HG03575 (cell line): Measurements from ENCODE around the gene FZR1.
A peak's percentile ranks its signal among the peaks of the same experiment; 100 is the strongest.
"Not testable (repeated sequence)": the region's sequence is repeated elsewhere in the genome, so short reads cannot be mapped to it uniquely, and the experiment has no call there.

Experiments used
- ATAC-seq: cut with Tn5 transposase; IDR thresholded peaks from one replicate; pipeline ENCODE4 v1.9.1; 2021; ENCODE audit not compliant: unreplicated experiment, insufficient number of reproducible peaks, low FRiP score; ENCODE audit errors: extremely low read depth

Gene FZR1

DNA sequence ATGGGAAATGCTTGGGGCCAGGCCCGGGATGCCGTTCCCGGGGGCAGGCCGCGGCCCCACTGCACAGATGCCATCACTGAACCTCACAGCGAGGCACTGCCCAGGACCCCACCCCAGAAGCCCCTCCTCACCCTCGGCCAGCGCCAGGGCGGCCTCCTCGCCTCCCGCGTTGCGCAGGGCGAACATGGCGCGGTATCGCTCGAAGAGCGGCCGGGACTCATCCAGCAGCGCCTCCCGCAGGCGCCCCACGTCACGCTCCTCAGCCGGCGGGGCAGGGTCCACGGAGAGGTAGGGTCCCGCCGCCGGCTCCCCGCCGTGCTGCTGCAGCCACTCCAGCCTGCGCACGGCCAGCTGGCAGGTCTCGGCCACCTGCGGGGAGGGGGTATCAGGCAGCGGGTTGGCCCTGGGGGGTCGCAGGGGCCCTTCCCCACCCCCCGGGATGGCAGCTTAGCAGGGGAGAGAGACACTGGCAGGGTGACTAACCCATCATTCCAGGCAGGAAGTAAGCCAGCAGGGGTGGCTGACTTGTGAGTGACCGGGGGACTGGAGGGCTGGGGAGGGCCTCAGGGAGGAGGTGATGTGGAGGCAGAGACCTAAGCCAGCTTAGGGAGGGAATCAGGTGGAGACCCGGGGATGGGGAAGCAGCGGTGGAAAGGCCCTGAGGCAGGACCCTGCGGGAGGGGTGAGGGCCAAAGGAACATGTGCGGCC lies 13.8 kb upstream of the FZR1 start:
- ATAC-seq = no peak

DNA sequence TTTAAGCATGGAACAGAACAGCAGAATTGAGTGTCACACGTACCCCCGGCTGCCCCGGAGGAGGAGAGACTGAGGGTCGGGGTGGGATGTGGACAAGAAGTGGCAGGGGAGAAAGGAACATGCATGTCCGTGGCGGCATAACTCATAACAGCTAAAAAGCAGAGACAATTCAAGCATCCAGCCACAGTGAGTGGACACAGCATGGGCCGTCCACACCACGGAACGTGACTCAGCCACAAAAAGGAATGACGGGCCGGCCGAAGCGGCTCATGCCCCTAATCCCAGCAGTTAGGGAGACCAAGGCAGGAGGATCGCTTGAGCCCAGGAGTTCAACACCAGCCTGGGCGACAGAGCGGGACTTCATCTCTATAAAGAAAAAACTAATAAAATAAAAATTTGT lies 13.2 kb upstream of the FZR1 start:
- no peak for ATAC-seq

DNA sequence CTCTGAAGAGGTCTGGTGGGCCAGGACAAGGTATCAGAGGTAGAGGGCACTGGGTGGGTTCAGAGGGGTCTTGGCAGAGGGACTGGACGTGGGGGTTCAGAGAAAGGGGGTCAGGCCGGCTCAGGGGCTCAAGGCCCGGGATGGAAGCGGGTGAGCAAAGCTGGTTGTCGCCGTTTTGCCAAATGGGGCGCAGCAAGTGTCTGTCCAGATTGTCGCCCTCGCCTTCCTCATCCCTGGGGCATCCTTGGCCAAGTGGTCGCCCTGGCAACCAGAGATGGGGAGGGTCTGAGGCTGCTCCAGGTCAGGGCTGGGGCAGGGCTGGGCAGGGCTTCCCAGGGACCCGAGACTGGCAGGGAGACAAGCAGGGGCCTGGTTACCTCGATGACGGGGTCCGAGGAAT lies 12.5 kb upstream of the FZR1 start:
- ATAC-seq = no peak

DNA sequence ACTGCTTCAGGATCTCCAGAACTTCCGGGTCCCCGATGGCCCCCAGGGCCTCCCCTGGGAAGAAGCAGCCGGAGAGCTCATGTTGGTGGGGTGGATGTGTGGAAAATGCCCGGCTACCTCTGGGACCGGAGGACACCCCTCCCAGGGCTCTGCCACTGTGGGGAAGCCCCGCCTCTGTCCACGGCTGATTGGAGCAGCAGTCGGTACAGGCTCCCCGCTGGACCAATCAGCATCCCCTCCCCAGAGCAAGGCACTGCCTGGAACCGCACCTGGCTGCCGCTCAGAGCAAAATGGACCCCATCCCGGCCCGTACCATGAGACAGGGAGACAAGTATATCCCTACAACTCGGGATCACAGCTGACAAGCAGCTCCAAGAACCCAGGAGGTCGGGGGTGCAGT lies 12.1 kb upstream of the FZR1 start:
- ATAC-seq = no peak

DNA sequence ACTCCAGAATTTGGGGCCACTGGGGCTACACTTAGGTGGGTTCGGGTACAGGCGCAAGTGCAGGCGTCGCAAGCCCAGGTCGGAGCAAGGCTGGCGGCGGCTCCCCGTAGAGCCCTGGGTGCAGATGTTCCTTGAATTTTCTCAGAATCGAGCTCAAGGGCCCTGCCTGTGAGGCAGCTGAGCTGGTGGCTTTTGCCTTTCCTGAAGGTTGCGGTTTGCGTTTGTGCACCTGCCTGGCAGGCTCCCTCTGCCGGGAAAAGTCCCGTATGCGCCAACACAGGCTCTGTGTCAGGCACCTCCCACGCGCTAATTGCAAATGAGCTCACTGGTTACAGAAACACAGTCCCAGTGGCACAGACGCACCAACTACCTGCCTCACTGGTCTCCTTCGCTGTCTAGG lies 11.6 kb upstream of the FZR1 start:
- ATAC-seq = no peak

DNA sequence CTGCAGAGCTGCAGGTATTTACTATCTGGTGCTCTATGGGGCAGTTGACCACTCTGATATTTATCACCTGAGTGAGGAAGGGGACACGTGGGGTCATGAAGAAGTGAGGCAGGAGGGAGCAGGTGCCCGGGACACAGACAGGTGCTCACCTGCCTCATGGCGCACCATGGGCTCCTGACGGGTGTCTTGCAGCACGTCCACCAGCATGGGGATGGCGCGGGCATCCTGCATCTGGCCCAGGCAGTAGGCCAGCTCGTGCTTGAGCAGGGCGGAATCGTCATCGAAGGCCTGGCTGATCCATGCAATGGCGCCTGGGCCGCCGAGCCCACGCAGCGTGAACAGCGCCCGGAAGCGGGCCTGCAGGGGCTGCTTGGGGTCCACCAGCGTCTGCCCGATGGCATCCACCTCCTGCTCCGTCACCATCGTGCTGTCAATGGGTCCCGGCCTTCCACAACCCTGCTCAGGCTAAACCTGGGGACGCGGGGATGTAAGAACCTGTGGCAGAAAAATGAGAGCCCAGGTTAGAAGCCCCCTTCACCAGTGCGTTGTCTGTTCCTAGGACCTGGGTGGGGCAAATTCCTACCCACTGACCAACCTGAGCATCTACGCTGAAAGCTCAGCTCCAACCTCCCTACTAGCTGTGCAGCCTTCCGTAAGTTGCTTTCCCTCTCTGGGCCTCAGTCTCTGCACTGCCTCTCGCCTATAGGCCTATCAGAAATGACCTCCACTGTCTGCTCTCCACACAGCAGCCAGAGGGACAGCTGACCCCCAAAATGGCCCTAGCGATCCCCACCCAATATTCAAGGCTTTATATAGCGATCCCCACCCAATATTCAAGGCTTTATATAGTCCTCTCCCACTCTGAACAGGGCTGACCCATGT lies 9.5 kb upstream of the FZR1 start:
- no peak for ATAC-seq

DNA sequence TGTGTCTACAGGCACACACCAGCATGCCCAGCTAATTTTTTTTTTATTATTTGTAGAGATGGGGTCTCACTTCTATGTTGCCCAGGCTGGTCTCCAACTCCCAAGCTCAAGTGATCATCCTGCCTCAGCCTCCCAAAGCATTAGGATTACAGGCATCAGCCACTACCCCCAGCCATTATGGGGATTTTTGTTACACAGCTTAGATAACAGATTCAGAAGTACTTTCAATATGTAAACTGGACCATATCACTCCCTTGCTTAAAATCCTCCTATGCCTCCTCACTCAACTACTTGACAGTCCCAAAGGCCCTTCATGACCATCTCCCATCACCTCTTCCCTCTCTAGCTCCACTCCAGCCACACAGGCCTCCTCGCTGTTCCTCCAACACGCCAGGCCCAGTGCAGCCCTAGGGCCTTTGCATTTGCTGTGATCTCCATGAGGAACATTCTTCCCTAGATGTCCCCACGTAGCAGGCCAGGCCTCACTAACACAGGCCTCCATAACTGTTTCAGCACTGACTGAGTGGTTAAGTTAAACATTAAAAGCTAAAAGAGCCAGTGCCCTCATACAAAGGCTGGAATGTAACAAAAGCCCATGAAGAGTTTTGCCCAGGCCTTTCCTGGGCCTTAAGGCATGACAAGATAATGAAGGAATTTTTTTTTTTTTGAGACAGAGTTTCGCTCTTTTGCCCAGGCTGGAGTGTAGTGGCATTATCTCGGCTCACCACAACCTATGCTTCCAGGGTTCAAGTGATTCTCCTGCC lies 8.2 kb upstream of the FZR1 start:
- no peak for ATAC-seq

DNA sequence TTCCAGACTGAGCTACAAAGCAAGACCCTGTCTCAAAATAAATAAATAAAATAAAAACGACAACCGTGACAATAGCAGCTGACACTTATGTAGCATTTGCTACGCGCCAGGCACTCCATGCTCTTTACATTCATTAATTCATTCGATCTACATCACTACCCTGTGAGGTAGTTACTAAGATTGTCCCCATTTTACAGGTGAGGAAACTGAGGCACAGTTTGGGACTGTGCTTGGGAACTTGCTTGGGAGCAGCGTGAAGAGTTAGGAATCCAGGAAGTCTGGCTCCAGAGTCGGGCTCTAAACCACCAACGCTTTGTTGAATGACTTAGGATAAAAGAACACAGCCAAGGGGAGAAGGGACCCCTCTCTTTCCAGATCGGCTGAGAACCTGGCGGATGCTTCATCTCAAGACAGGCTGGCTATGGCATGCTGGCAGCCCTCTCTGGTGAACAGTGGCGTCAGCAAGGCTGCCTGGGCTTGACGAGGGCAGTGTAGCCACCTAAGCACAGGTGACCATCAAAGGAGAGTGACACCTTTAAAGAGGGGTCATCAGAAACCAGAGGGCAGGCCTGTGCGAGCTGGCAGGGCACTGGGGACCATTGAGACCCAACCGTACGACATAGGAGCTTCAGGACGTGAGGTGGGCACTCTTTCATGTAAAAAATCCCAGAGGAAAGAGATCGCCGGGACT lies 6.2 kb upstream of the FZR1 start:
- ATAC-seq = no peak

DNA sequence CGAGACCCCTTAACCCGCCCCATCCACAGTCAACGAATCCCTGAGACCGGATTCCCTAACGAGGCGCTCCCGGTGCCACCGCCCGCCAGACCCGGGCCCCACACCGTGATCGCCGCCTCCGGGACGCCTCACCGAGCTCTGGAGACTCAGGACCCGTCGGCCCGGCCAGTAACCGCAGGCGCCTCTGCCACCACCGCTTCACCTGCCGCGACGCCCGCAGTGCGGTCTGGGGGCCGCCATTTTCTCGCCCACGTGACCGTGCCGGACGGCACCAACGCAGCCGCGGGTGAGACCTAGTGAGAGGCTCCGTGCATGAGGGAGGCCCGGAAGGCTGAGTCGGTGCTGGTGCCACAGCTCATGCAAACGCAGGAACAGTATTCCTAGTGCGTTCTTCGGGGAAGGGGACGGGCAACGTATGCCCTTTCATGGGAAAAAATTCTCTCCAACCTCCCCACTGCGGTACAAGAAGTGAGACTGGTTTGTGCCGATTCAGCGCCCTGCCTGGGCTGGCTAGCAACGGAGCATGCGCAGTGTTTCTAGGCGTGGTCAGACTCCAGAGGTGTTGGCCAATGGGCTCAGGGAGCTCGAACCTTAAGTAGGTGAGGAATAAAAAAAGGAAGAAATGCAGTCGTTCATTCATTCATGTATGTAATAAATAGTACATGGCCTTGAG lies 5.5 kb upstream of the FZR1 start, which contains the start of gene DOHH:
TSS of gene DOHH (minus strand) at position 246 of the 673 bp plus-strand sequence. CDS start 3,860 bp downstream, outside the sequence.
- ATAC-seq = peak; percentile 64

DNA sequence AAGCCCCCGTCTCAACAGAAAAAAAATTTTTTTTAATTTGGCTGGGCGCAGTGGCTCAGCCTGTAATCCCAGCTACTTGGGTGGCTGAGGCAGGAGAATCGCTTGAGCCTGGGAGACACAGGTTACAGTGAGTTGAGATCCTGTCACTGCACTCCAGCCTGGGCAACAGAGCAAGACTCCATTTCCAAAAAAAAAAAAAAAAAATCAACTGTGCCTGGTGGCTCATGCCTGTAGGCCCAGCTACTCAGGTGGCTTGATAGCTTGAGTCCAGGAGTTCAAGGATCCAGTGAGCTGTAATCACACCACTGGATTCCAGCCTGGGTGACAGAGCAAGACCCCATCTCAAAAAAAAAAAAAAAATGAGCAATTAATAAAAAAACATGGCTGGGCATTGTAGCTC lies 4.3 kb upstream of the FZR1 start:
- no peak for ATAC-seq

DNA sequence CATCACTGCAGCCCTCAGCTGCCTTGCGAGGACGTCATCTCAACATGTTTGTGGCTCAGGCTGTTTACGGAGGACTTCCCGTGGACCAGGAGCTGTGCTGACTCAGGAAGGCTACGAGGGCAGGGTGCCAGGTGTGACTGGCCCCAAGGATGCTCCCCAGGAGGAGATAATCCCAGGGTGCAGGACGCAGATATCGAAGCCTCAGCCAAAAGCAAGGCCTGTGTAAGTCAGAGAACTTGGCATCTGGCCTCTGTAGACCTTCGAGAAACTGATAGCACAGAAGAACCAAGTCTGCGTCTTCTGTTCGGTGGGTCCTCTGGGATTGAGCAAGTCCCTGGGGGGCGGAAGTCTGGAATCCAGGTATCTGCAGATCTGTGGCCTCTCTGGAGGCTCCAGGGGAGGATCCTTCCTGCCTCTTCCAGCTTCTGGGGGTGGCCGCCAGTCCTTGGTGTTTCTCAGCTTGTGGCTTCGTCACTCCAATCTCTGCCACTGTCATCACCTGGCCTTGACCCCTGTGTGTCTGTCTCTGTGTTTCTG lies 3.0 kb upstream of the FZR1 start:
- no peak for ATAC-seq

DNA sequence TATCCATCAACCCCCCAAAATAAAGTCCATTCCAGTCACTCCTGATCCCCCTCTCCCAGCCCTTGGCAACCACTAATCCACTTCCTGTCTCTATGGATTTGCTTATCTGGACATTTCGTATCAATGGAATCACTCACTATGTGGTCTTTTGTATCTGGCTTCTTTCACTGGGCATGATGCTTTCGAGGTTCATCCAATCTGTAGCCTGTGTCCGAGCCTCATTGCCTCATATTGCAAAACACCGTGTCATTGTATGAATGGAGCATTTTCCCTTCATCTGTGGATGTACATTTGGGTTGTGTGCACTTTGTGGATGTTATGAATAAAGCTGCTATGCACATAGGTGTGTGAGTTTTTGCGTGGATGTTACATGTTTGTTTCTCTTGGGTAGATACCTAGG lies 1.4 kb upstream of the FZR1 start:
- no peak for ATAC-seq

DNA sequence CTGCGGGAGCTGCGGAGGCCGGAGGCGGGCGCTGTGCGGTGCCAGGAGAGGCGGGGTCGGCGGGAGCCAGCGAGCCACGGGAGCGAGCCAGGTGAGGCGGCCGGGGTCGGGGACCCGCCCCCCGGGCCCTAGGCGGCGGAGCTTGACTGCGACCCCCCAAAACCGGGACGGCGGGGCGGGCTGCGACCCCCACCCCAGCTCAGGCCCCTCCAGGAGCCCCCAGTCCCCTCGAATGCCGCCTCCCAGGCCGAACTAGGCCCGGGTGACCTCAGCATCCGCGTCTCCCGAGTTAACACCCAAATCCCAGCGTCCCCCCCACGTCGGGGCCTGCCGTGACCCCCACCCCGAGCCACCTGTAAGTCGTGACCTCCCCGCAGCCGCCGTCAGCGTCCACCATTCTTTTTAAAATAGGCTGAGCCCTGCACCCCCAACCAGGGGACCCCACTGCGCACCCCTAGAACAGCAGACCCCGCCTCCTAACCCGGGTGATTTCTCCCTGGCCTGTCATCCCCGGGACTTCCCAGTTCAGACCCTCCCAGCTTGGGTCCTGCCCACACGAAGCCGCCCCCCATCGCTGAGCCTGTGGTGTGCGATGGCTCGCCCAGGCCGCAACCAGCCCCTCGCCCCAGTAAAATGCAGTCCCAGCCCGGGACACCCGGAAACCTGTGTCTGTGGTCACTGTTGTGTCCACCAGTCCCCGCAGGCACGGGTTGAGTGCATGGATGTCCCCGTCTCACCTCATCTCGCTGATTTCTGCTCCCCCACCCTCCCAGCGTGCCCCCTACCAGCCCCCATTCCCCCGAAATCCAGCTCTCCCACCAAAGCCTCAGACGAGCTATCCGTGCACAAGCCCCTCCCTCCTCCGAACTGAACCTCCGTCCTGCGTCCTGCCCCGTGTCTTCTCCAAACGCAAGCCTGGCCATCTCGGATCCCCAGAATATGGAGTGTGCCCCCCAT lies 551 bp downstream of the FZR1 start:
- ATAC-seq = no peak

DNA sequence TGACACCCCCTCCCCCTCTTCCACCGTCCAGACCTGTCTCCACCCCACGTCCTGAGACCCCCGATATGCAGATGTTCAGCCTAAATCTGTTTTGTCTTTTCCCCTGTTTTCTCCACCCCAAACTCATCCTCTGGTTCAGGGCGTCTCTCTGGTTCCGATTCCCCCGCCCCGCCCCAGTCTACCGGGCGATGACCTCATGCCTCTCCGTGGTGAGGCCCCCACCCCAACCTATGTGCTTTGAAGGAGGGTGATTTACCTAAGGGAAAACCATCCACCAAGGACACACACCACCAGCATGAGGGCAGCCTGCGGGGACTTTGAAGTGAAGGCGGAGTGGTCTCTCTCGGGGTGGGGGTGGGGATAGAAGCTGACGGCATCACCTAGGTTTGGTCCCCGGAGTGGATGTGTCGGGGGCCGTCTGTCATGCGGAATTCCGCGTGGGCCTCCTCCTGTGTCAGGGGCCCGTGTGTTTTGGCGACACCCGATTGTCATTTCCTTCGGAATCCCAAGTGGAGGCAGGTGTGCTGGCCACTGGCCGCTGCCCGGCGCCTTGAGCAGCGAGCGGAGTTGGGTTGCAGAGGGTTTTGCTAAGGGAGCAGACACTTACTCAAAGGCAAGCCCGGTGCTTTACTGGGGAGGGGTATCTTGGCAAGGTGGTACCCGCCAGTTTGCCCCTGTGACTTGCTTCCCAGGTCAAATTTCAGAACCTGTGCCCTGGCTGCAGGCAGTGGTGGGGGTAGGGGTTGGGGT lies 1.4 kb downstream of the FZR1 start:
- ATAC-seq = no peak

DNA sequence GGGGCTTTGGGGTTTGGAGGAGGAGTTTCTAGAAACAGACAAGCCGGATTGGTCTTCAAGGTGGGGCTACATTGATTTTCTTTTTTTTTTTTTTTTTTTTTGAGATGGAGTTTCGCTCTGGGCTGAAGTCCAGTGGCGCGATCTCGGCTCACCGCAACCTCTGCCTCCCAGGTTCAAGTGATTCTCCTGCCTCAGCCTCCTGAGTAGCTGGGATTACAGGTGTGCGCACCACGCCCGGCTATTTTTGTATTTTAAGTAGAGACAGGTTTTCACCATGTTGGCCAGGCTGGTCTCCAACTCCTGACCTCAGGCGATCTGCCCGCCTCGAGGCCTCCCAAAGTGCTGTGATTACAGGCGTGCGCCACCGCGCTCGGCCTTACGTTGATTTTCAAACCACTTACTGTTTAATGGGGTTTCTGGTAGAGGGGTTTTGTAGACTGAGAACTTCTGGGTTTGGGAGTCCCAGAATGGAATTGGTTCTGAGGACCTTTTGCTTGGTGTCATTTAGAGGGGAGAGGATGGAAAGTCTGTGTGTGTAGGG lies 2.1 kb downstream of the FZR1 start:
- not testable (repeated sequence) for ATAC-seq

DNA sequence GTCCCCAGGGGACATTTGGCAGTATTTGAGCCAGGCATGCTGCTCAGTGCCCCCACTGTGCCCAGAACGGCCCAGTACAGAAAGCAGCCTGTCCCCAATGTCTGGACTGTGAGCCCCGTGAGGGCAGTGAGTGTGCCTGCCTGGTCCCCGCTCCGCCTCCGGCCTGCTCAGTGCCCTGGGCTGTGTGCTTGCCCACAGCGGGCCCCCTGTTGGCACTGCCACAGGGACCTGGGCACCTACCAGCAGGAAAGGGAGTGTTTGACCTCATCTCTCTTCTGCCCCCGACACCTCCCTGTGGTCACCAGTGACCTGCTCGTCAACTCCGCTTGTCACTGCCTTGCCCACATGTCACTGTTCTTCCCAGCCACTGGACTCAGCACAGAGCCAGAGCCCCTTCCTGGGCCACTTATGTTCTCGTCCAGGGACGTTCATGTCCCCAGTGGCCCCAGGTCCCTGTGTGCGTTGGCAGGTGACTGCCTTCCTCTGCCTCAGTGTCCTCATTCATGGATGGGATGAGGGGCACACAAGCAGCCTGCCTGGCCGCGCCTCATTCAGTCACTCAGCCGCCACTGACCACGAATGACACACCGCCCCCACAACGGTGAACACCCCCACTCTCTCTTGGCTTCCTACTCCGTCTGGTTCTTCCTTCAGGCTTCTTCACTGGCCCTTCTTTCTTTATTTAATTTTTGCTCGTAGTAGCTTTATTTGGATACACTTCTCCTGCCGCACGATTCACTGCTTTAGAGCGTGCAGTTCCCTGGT lies 2.8 kb downstream of the FZR1 start:
- ATAC-seq = no peak
